Loucy (cell line): Measurements from ENCODE around the gene CST9L.

Experiments used
- H2AFZ ChIP-seq: fragments of 200-600 bp; sonication (generic); 2 replicates; pipeline ENCODE4 v1.6.0; 2016; ENCODE audit warnings: antibody characterized with exemption, mild to moderate bottlenecking, low read length, moderate library complexity
- H3F3A ChIP-seq: fragments of 200-600 bp; 2 replicates; pipeline ENCODE4 v1.6.0; 2016; ENCODE audit warnings: antibody characterized with exemption, low read depth, mild to moderate bottlenecking
- H3K27me3 ChIP-seq: fragments of 200-600 bp; sonication (generic); 2 replicates; pipeline ENCODE4 v1.6.1; 2014; ENCODE audit warnings: low read length, mild to moderate bottlenecking; ENCODE audit not compliant: insufficient read depth, poor library complexity, severe bottlenecking
- H3K36me3 ChIP-seq: fragments of 200-600 bp; sonication (generic); 2 replicates; pipeline ENCODE4 v1.6.1; 2016; ENCODE audit warnings: low read length; ENCODE audit not compliant: insufficient read depth
- H3K4me1 ChIP-seq: fragments of 200-600 bp; sonication (generic); 2 replicates; pipeline ENCODE4 v1.5.1; 2014; ENCODE audit warnings: low read length, mild to moderate bottlenecking; ENCODE audit not compliant: insufficient read depth, poor library complexity, severe bottlenecking
- H3K4me2 ChIP-seq: fragments of 200-600 bp; sonication (generic); 2 replicates; pipeline ENCODE4 v1.6.0; 2014; ENCODE audit warnings: antibody characterized with exemption, low read length, low read depth, mild to moderate bottlenecking; ENCODE audit not compliant: poor library complexity, severe bottlenecking
- H3K4me3 ChIP-seq: fragments of 200-600 bp; sonication (generic); 2 replicates; pipeline ENCODE4 v1.5.1; 2014; ENCODE audit warnings: low read length, mild to moderate bottlenecking, mixed read lengths; ENCODE audit not compliant: poor library complexity, severe bottlenecking
- H3K79me2 ChIP-seq: fragments of 200-600 bp; sonication (generic); 2 replicates; pipeline ENCODE4 v1.6.1; 2014; ENCODE audit warnings: low read length; ENCODE audit not compliant: insufficient read depth
- H3K9ac ChIP-seq: fragments of 200-600 bp; sonication (generic); 2 replicates; pipeline ENCODE4 v1.6.0; 2014; ENCODE audit warnings: mild to moderate bottlenecking, low read depth, low read length, moderate library complexity; ENCODE audit not compliant: poor library complexity, severe bottlenecking
- H3K9me2 ChIP-seq: fragments of 200-600 bp; sonication (generic); replicated peaks from 2 replicates; pipeline ENCODE4 v1.6.1; 2016; ENCODE audit warnings: low read depth, low read length, mixed read lengths
- H3K9me3 ChIP-seq: fragments of 200-600 bp; sonication (generic); 2 replicates; pipeline ENCODE4 v1.6.1; 2014; ENCODE audit warnings: mild to moderate bottlenecking, antibody characterized with exemption, low read length, low read depth; ENCODE audit not compliant: insufficient read depth
- H4K20me1 ChIP-seq: fragments of 200-600 bp; sonication (generic); 2 replicates; pipeline ENCODE4 v1.6.0; 2014; ENCODE audit warnings: antibody characterized with exemption, low read length, mild to moderate bottlenecking; ENCODE audit not compliant: insufficient read depth, poor library complexity, severe bottlenecking
- EZH2phosphoT487 ChIP-seq: fragments of 200-600 bp; IDR thresholded peaks from 2 replicates; pipeline ENCODE4 v1.6.1; 2018; ENCODE audit warnings: antibody characterized with exemption, mild to moderate bottlenecking, moderate library complexity, borderline replicate concordance
- TF ChIP-seq, protein P1 (sequence below): fragments of 200-600 bp; sonication (generic); conservative IDR thresholded peaks from 2 replicates; pipeline ENCODE4 v1.5.1; 2014; ENCODE audit warnings: mild to moderate bottlenecking, antibody characterized with exemption, low read length

CST9L gene

DNA sequence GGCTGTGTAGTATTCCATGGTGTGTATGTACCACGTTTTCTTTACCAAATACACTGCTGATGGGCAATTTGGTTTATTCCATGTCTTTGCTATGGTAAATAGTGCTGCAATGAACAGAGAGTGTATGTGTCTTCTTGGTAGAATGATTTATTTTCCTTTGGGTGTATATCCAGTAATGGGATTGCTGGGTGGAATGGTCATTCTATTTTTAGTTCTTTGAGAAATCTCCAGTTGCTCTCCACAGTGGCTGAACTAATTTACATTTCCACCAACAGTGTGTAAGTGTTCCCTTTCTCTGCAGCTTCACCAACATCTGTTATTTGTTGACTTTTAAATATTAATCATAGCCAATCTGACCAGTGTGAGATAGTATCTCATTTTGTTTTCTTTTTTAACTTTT, 13.9 kb downstream of the CST9L start:
- H3K9ac ChIP-seq: no peak overlapping the region
- TF ChIP-seq EZH2phosphoT487: no peak
- TF ChIP-seq, protein P1, sequence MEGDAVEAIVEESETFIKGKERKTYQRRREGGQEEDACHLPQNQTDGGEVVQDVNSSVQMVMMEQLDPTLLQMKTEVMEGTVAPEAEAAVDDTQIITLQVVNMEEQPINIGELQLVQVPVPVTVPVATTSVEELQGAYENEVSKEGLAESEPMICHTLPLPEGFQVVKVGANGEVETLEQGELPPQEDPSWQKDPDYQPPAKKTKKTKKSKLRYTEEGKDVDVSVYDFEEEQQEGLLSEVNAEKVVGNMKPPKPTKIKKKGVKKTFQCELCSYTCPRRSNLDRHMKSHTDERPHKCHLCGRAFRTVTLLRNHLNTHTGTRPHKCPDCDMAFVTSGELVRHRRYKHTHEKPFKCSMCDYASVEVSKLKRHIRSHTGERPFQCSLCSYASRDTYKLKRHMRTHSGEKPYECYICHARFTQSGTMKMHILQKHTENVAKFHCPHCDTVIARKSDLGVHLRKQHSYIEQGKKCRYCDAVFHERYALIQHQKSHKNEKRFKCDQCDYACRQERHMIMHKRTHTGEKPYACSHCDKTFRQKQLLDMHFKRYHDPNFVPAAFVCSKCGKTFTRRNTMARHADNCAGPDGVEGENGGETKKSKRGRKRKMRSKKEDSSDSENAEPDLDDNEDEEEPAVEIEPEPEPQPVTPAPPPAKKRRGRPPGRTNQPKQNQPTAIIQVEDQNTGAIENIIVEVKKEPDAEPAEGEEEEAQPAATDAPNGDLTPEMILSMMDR: no peak
- H3K4me1 ChIP-seq: no peaks in the 10 kb centered on the region
- H3K4me2 ChIP-seq: no peak overlapping the region
- no peaks in the 10 kb centered on the region for H3K9me3 ChIP-seq
- no peak overlapping the region for H2AFZ ChIP-seq
- no peak overlapping the region for H3K4me3 ChIP-seq
- H3K36me3 ChIP-seq: no peaks in the 10 kb centered on the region
- no peaks in the 10 kb centered on the region for H3K27me3 ChIP-seq
- H3K9me2 ChIP-seq: no peaks in the 10 kb centered on the region
- H4K20me1 ChIP-seq: no peaks in the 10 kb centered on the region
- H3F3A ChIP-seq: no peaks in the 10 kb centered on the region
- H3K79me2 ChIP-seq: no peaks in the 10 kb centered on the region

DNA sequence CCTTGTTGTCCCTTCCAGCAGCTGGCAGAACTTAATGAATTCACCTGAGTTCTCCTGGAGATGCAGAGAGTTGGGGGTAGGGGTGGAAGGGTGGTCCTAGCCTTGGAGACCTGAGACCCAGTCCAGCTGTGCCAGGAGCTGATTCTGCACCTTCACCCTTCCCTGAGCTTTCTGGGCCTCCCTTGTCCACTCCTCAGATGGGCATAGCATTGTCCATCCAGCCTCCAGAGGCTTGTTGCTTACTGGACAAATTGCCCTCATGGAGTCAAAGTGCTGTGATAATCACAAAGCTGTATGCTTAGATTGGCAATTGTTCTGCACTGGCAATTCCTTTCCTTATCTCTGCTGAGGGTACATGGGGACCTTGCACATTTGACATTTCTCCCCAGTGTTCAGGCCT, 16.5 kb downstream of the CST9L start:
- Histone ChIP-seq H3K9ac (no peak overlapping the region), H3K36me3 (no peaks in the 10 kb centered on the region), H4K20me1 (no peaks in the 10 kb centered on the region), H3K27me3 (no peaks in the 10 kb centered on the region), H3F3A (no peaks in the 10 kb centered on the region), H3K4me1 (no peaks in the 10 kb centered on the region), H3K79me2 (no peaks in the 10 kb centered on the region), H2AFZ (no peak overlapping the region), H3K9me3 (no peaks in the 10 kb centered on the region), H3K4me2 (no peak overlapping the region), H3K9me2 (no peaks in the 10 kb centered on the region), H3K4me3 (no peak overlapping the region)
- TF ChIP-seq, protein P1: no peak
- TF ChIP-seq EZH2phosphoT487: no peak

DNA sequence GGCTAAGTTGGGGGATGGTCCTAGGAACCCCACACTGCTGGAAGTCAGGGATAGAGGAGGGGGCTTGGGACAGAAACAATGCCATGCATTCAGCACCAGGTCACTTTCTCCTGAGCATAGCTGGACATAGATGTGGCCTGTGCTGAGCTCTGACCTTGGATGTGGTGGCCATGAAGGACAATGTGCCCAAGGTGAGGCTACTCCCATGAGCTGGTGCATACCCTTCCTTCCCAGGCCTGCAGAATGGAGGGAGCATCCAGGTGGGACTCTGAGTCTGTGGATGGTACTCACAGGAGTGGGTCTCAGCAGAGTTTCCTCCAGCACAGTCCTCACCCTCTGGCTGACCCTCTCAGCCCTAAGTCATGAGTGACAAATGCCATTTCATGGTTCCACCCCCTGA, 16.9 kb downstream of the CST9L start:
- Histone ChIP-seq H4K20me1 (no peaks in the 10 kb centered on the region), H3K79me2 (no peaks in the 10 kb centered on the region), H3F3A (no peaks in the 10 kb centered on the region), H3K9ac (no peak overlapping the region), H2AFZ (no peak overlapping the region), H3K4me2 (no peak overlapping the region), H3K4me3 (no peak overlapping the region), H3K9me3 (no peaks in the 10 kb centered on the region), H3K4me1 (no peaks in the 10 kb centered on the region), H3K27me3 (no peaks in the 10 kb centered on the region), H3K36me3 (no peaks in the 10 kb centered on the region), H3K9me2 (no peaks in the 10 kb centered on the region)
- TF ChIP-seq EZH2phosphoT487: no peak
- TF ChIP-seq, protein P1: no peak
